Measurements from ENCODE around the gene ATAT1. TPM values are rescaled to one million over a fixed set of nuclear protein-coding genes. Genes with fewer than 3 reads are reported as not detected.

The ATAT1 gene
- total and polyA plus RNA-seq, 2 of the 4 experiments (the other 2 are of a cell fraction) = 5.6 to 15.5 TPM

DNA sequence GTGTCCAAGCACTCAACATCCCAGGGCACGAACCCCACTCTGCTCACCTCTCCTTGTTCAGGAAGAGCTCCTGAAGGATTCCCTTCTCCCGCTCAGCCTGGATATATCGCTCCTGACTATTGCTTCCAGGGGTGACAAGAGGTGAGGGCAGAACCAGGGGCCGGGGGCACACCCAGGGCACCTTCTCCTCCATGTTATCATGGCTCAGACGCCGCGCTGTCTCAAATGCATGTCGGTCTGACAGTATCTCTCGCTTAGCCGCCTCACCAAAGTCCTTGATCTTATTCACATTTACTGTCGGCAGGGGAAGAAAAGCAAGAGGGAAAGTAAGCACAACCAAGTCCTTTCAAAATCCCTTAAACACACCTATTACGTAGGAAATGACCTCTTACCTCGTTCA, 22.7 kb upstream of the ATAT1 start:
- Histone ChIP-seq H3K9ac (ENCODE audit: low read depth, low read length) (no peak overlapping the region), H3K4ac (ENCODE audit: low read depth, low read length) (no peak overlapping the region), H3K4me2 (ENCODE audit: low read depth, low read length) (no peak overlapping the region), H3K36me3 (ENCODE audit: control insufficient read depth, insufficient read depth, low read length) (peaks cover 76% of the 10 kb centered on the region), H3K23ac (ENCODE audit: low read depth, low read length) (no peak overlapping the region), H2BK120ac (ENCODE audit: low read depth, low read length) (no peak overlapping the region), H2AK9ac (replicated peaks; ENCODE audit: low read depth, low read length, poor library complexity) (no peak overlapping the region), H3K27ac (ENCODE audit: insufficient read depth, low read length) (no peak overlapping the region), H4K91ac (ENCODE audit: insufficient read depth, low read depth, low read length) (no peak overlapping the region), H3K4me1 (ENCODE audit: control insufficient read depth, insufficient read depth, low read length) (no peaks in the 10 kb centered on the region), H3K27me3 (ENCODE audit: control insufficient read depth, insufficient read depth, low read length) (no peaks in the 10 kb centered on the region), H2BK20ac (ENCODE audit: low read depth, low read length) (no peak overlapping the region), H2BK15ac (ENCODE audit: low read depth, low read length) (no peak overlapping the region), H3K14ac (replicated peaks; ENCODE audit: low read depth, low read length) (no peak overlapping the region), H3K18ac (ENCODE audit: low read depth, low read length) (no peak overlapping the region), H2AFZ (replicated peaks; ENCODE audit: low read length, poor library complexity) (no peak overlapping the region), H2AK5ac (ENCODE audit: low read depth, low read length) (no peak overlapping the region), H3K79me1 (ENCODE audit: low read depth in 1 of 2, low read length in 2 of 2) (peaks cover 12 to 45% of the 10 kb centered on the region in 2 experiments; a peak in 3 of 4 replicates), H2BK5ac (ENCODE audit: low read depth, low read length, poor library complexity, severe bottlenecking) (no peak overlapping the region), H4K8ac (ENCODE audit: low read depth in 2 of 2, low read length in 2 of 2) (no peak overlapping the region), H3K56ac (ENCODE audit: extremely low read depth, insufficient read depth, low read length) (no peak overlapping the region), H4K20me1 (ENCODE audit: insufficient read depth, low read length) (peaks cover 59% of the 10 kb centered on the region), H3K9me1 (ENCODE audit: insufficient read depth, low read length) (0 out of 2 replicates have a peak, but pooled peaks cover 5% of the 10 kb centered on the region), H3K4me3 (ENCODE audit: insufficient read depth, low read depth, low read length) (no peak overlapping the region), H4K5ac (ENCODE audit: low read depth, low read length) (no peak overlapping the region), H3K9me3 (ENCODE audit: control insufficient read depth, insufficient read depth, low read length) (no peaks in the 10 kb centered on the region)
- ATAC-seq (ENCODE audit: low read depth) = no peak
- 96% methylated on average over 4 of the region's 13 CpGs; no CpG with 5 or more reads in 1 of the 2 experiments for WGBS, 2 experiments (ENCODE audit: extremely low coverage in 2 of 2, insufficient read length in 1 of 2)
- no peak for DNase-seq
- intact Hi-C loops (cut with micrococcal nuclease) = no loop called here
- CTCF ChIA-PET = no interaction called here
- POLR2A ChIA-PET (ENCODE audit: unreplicated experiment) = interaction anchor here (0.6 kb wide), 1 partner anchor 10 kb away, joined by 3 read pairs; no protein-coding TSS in a partner anchor
- TF ChIP-seq RFX5 (IDR thresholded peaks at IDR 0.05; ENCODE audit: low read depth, low read length) (no peak), MXI1 (IDR thresholded peaks at IDR 0.05; ENCODE audit: borderline replicate concordance, low read depth, low read length) (no peak), RCOR1 (IDR thresholded peaks at IDR 0.05; ENCODE audit: insufficient replicate concordance, low read length) (no peak), NFE2L2 (IDR thresholded peaks at IDR 0.05; ENCODE audit: low read depth, low read length) (no peak), MAFK (IDR thresholded peaks at IDR 0.05; ENCODE audit: low read depth, low read length) (no peak), CEBPB (IDR thresholded peaks at IDR 0.05; ENCODE audit: low read depth, low read length) (no peak), CHD1 (IDR thresholded peaks at IDR 0.05; ENCODE audit: low read depth, low read length) (no peak), MAZ (IDR thresholded peaks at IDR 0.05; ENCODE audit: borderline replicate concordance, low read depth, low read length) (no peak), POLR2A (IDR thresholded peaks at IDR 0.05; ENCODE audit: low read depth, low read length) (no peak)
- TF ChIP-seq, protein P1, sequence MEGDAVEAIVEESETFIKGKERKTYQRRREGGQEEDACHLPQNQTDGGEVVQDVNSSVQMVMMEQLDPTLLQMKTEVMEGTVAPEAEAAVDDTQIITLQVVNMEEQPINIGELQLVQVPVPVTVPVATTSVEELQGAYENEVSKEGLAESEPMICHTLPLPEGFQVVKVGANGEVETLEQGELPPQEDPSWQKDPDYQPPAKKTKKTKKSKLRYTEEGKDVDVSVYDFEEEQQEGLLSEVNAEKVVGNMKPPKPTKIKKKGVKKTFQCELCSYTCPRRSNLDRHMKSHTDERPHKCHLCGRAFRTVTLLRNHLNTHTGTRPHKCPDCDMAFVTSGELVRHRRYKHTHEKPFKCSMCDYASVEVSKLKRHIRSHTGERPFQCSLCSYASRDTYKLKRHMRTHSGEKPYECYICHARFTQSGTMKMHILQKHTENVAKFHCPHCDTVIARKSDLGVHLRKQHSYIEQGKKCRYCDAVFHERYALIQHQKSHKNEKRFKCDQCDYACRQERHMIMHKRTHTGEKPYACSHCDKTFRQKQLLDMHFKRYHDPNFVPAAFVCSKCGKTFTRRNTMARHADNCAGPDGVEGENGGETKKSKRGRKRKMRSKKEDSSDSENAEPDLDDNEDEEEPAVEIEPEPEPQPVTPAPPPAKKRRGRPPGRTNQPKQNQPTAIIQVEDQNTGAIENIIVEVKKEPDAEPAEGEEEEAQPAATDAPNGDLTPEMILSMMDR (conservative IDR thresholded peaks at IDR 0.05; ENCODE audit: low read depth, low read length) = no peak
- dilution Hi-C loops (cut with HindIII; ENCODE audit: low sequenced_read_pairs, unreplicated experiment) = no loop called here
- in situ Hi-C loops (cut with MboI; ENCODE audit: low sequenced_read_pairs) = no loop called here
- BruUV-seq (replicated peaks) = no TSS peak
